ENCODE results near the gene PCED1B. TPM values are rescaled to one million over a fixed set of nuclear protein-coding genes. Genes with fewer than 3 reads are reported as not detected.

The PCED1B gene
- total RNA-seq, 1 donor from 2014 or later, result 3.1 TPM

- H3K9ac ChIP-seq, result no peak overlapping the region
- H3K79me2 ChIP-seq (ENCODE audit: low read depth), result no peaks in the 10 kb centered on the region
- no peaks in the 10 kb centered on the region for H3K36me3 ChIP-seq
- H2AFZ ChIP-seq (replicated peaks), result no peak overlapping the region
- no peak overlapping the region for H3K27ac Mint-ChIP-seq
- TF ChIP-seq EZH2 (IDR thresholded peaks at IDR 0.05), result no peak
- TF ChIP-seq, protein P1, sequence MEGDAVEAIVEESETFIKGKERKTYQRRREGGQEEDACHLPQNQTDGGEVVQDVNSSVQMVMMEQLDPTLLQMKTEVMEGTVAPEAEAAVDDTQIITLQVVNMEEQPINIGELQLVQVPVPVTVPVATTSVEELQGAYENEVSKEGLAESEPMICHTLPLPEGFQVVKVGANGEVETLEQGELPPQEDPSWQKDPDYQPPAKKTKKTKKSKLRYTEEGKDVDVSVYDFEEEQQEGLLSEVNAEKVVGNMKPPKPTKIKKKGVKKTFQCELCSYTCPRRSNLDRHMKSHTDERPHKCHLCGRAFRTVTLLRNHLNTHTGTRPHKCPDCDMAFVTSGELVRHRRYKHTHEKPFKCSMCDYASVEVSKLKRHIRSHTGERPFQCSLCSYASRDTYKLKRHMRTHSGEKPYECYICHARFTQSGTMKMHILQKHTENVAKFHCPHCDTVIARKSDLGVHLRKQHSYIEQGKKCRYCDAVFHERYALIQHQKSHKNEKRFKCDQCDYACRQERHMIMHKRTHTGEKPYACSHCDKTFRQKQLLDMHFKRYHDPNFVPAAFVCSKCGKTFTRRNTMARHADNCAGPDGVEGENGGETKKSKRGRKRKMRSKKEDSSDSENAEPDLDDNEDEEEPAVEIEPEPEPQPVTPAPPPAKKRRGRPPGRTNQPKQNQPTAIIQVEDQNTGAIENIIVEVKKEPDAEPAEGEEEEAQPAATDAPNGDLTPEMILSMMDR (IDR thresholded peaks at IDR 0.05), result no peak
- TF ChIP-seq EZH2phosphoT487 (IDR thresholded peaks at IDR 0.05), result no peak
- peaks cover 3% of the 10 kb centered on the region for H3K9me3 ChIP-seq (ENCODE audit: low read depth)
- H3K9me3 Mint-ChIP-seq, result no peaks in the 10 kb centered on the region
- no peak overlapping the region for H3K4me2 ChIP-seq
- H3K4me1 Mint-ChIP-seq, result peaks cover 11% of the 10 kb centered on the region
- H4K20me1 ChIP-seq (ENCODE audit: low read depth), result no peaks in the 10 kb centered on the region
- H3K4me3 ChIP-seq, result no peak overlapping the region
- no peak overlapping the region for H3K4me3 Mint-ChIP-seq
- no peaks in the 10 kb centered on the region for H3K4me1 ChIP-seq
- no peaks in the 10 kb centered on the region for H3K27me3 Mint-ChIP-seq (ENCODE audit: insufficient read depth, low read depth)
- no peaks in the 10 kb centered on the region for H3K27me3 ChIP-seq
- no peaks in the 10 kb centered on the region for H3K36me3 Mint-ChIP-seq
- H3F3A ChIP-seq (ENCODE audit: low read depth), result no peaks in the 10 kb centered on the region
- no peak overlapping the region for H3K27ac ChIP-seq
- DNase-seq (ENCODE audit: low spot score), result no peak
Observed at GRCh38 chr12:47152095-47152494, 72.7 kb downstream of the PCED1B start.

DNA sequence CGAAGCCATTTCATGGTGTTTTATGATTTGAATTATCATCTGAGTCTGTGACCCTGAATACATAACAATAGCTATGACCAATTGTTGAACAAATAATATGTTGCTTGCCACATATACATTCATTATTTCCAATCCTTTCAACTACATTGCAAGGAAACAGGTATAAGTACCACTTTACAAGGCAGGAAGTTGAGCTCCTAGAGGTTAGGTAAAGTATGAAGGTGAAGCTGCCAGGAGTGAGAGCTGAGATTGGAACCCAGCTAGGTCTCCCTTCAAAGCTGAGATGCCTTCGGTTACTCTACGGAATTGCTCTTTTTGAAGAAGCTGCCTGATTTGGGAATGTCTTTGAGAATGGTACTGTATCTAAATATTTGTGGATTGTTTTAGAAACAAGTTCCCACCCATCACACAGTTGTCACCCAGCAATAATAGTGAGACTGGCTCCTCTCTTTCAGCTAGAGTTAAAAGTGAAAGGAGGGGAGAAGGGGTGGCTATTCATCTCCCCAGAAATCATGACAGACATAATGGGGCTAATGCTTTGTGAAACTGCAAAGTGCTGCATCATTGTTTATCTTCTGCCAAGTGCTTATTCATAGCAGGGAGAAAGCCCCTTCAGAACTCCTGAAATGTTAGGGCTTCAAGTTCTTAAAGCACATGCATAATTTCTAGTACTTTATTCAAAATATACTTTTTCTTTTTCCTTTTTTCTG is 76.2 kb downstream of the PCED1B start:
- no peaks in the 10 kb centered on the region for H3K36me3 Mint-ChIP-seq
- no peak for TF ChIP-seq EZH2 (IDR thresholded peaks at IDR 0.05)
- TF ChIP-seq EZH2phosphoT487 (IDR thresholded peaks at IDR 0.05), result no peak
- TF ChIP-seq, protein P1 (IDR thresholded peaks at IDR 0.05), result no peak
- H3K4me1 ChIP-seq, result no peaks in the 10 kb centered on the region
- no peak overlapping the region for H3K27ac ChIP-seq
- H3F3A ChIP-seq (ENCODE audit: low read depth), result no peaks in the 10 kb centered on the region
- no peak overlapping the region for H3K9ac ChIP-seq
- H3K27ac Mint-ChIP-seq, result no peak overlapping the region
- no peak for DNase-seq (ENCODE audit: low spot score)
- H3K27me3 ChIP-seq, result no peaks in the 10 kb centered on the region
- no peak overlapping the region for H3K4me3 Mint-ChIP-seq
- H3K9me3 ChIP-seq (ENCODE audit: low read depth), result peaks cover 3% of the 10 kb centered on the region
- no peaks in the 10 kb centered on the region for H3K36me3 ChIP-seq
- no peaks in the 10 kb centered on the region for H4K20me1 ChIP-seq (ENCODE audit: low read depth)
- H3K4me2 ChIP-seq, result no peak overlapping the region
- no peak overlapping the region for H3K4me3 ChIP-seq
- no peaks in the 10 kb centered on the region for H3K79me2 ChIP-seq (ENCODE audit: low read depth)
- peaks cover 2% of the 10 kb centered on the region for H3K27me3 Mint-ChIP-seq (ENCODE audit: insufficient read depth, low read depth)
- no peak overlapping the region for H2AFZ ChIP-seq (replicated peaks)
- H3K4me1 Mint-ChIP-seq, result peaks cover 11% of the 10 kb centered on the region
- peaks cover 9% of the 10 kb centered on the region for H3K9me3 Mint-ChIP-seq

DNA sequence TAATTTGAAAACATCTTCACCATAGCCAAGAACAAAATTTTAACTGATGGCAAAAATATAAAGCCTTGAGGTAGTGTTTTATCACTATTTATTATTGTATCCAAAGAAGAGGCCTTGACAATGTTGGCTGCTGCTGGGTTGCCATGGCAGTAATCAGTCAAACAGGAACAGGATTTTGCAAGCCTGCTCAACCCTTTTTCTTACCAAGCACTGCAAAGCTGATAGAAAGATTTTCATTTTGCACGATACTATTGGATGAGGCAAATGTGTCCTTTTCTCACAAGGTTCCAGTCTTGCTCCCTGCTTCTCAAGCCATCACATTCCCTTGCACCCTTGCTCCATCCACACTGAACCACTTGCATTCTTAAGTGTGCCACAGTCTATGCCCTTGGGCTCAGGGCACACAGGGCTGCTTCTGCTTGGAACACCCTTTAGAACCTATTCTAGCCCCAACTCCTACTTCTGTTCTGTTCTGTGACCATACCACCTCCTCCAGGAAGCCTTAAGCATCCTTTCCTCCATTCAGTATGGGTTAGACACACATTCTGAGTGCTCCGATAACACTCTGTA is 76.8 kb downstream of the PCED1B start:
- no peaks in the 10 kb centered on the region for H3F3A ChIP-seq (ENCODE audit: low read depth)

More for the DNA sequence above, 76.8 kb downstream of the PCED1B start:
- peaks cover 2% of the 10 kb centered on the region for H3K27me3 Mint-ChIP-seq (ENCODE audit: insufficient read depth, low read depth)
- no peak overlapping the region for H2AFZ ChIP-seq (replicated peaks)
- H3K4me3 Mint-ChIP-seq, result no peak overlapping the region
- H3K4me1 Mint-ChIP-seq, result peaks cover 11% of the 10 kb centered on the region
- no peaks in the 10 kb centered on the region for H3K79me2 ChIP-seq (ENCODE audit: low read depth)
- peaks cover 9% of the 10 kb centered on the region for H3K9me3 Mint-ChIP-seq
- H3K36me3 Mint-ChIP-seq, result no peaks in the 10 kb centered on the region
- H3K36me3 ChIP-seq, result no peaks in the 10 kb centered on the region
- TF ChIP-seq, protein P1 (IDR thresholded peaks at IDR 0.05), result no peak
- no peak for TF ChIP-seq EZH2phosphoT487 (IDR thresholded peaks at IDR 0.05)
- no peak for TF ChIP-seq EZH2 (IDR thresholded peaks at IDR 0.05)
- H3K27me3 ChIP-seq, result no peaks in the 10 kb centered on the region
- H3K9me3 ChIP-seq (ENCODE audit: low read depth), result peaks cover 3% of the 10 kb centered on the region
- H3K4me2 ChIP-seq, result no peak overlapping the region
- H3K27ac ChIP-seq, result no peak overlapping the region
- no peaks in the 10 kb centered on the region for H4K20me1 ChIP-seq (ENCODE audit: low read depth)
- no peak for DNase-seq (ENCODE audit: low spot score)
- peak overlapping the region; percentile 1 for H3K27ac Mint-ChIP-seq
- H3K4me3 ChIP-seq, result no peak overlapping the region
- no peak overlapping the region for H3K9ac ChIP-seq
- H3K4me1 ChIP-seq, result no peaks in the 10 kb centered on the region

Measured in neural progenitor cell (in vitro differentiated cells).